DLD1 (cell line): Measurements from ENCODE around the gene MGMT.

ENCODE experiments used
- in situ Hi-C: cut with HindIII; loops from 2 replicates; pipeline ENCODE4 v1.10.0; 2017; ENCODE audit warnings: low sequenced_read_pairs

Gene MGMT

GRCh38 chr10:129541200-129541599 lies 74.2 kb downstream of the MGMT start:
- in situ Hi-C loops, result no loop called here

- in situ Hi-C loops, result no loop called here
Measured at GRCh38 chr10:129541748-129542487, 74.9 kb downstream of the MGMT start.

- in situ Hi-C loops, result no loop called here
Measured at GRCh38 chr10:129542589-129542988, 75.5 kb downstream of the MGMT start.

GRCh38 chr10:129544205-129545202 lies 77.5 kb downstream of the MGMT start:
- in situ Hi-C loops, result no loop called here

- in situ Hi-C loops, result no loop called here
Measured at GRCh38 chr10:129545261-129545660, 78.2 kb downstream of the MGMT start.

GRCh38 chr10:129546106-129546505 lies 79.1 kb downstream of the MGMT start:
- in situ Hi-C loops, result no loop called here

- in situ Hi-C loops, result no loop called here
Measured at GRCh38 chr10:129547608-129548007, 80.6 kb downstream of the MGMT start.

- in situ Hi-C loops, result no loop called here
Measured at GRCh38 chr10:129548600-129548999, 81.6 kb downstream of the MGMT start.

GRCh38 chr10:129550076-129550475 lies 83.0 kb downstream of the MGMT start:
- in situ Hi-C loops, result no loop called here

- in situ Hi-C loops, result no loop called here
Measured at GRCh38 chr10:129550658-129551057, 83.6 kb downstream of the MGMT start.

- in situ Hi-C loops, result no loop called here
Measured at GRCh38 chr10:129552119-129552518, 85.1 kb downstream of the MGMT start.

- in situ Hi-C loops, result no loop called here
Measured at GRCh38 chr10:129553928-129554327, 86.9 kb downstream of the MGMT start.

- in situ Hi-C loops, result no loop called here
Measured at GRCh38 chr10:129556316-129556715, 89.3 kb downstream of the MGMT start.

GRCh38 chr10:129560361-129560760 lies 93.3 kb downstream of the MGMT start:
- in situ Hi-C loops, result no loop called here

GRCh38 chr10:129562487-129562886 lies 95.4 kb downstream of the MGMT start:
- in situ Hi-C loops, result no loop called here

- in situ Hi-C loops, result no loop called here
Measured at GRCh38 chr10:129564923-129565322, 97.9 kb downstream of the MGMT start.

GRCh38 chr10:129568583-129569344 lies 101.7 kb downstream of the MGMT start:
- in situ Hi-C loops, result no loop called here

- in situ Hi-C loops, result no loop called here
Measured at GRCh38 chr10:129570185-129570584, 103.1 kb downstream of the MGMT start.

- in situ Hi-C loops, result no loop called here
Measured at GRCh38 chr10:129579228-129579627, 112.2 kb downstream of the MGMT start.

- in situ Hi-C loops, result no loop called here
Measured at GRCh38 chr10:129580010-129580409, 113.0 kb downstream of the MGMT start.

- in situ Hi-C loops, result no loop called here
Measured at GRCh38 chr10:129580901-129581300, 113.9 kb downstream of the MGMT start.
